Upper lobe of right lung (tissue), 1 donor: ENCODE measurements around the gene WFS1. TPM values are rescaled to one million over a fixed set of nuclear protein-coding genes. Genes with fewer than 3 reads are reported as not detected.

Source experiments
- ATAC-seq: fragments of 200-7000 bp; cut with Tn5 transposase; one replicate; pipeline ENCODE4 v1.9.1; 2020; ENCODE audit warnings: mild to moderate bottlenecking, moderate library complexity
- DNase-seq: peaks from one replicate; pipeline ENCODE4 v3.0.0-alpha.2; 2020
- H3K27ac ChIP-seq: fragments of 200-600 bp; one replicate; pipeline ENCODE4 v1.8.0; 2022
- H3K27me3 ChIP-seq: fragments of 200-600 bp; one replicate; pipeline ENCODE4 v1.8.0; 2022; ENCODE audit warnings: mild to moderate bottlenecking
- H3K36me3 ChIP-seq: fragments of 200-600 bp; one replicate; pipeline ENCODE4 v1.8.0; 2022
- H3K4me1 ChIP-seq: fragments of 200-600 bp; one replicate; pipeline ENCODE4 v1.8.0; 2022
- H3K4me3 ChIP-seq: fragments of 200-600 bp; one replicate; pipeline ENCODE4 v1.8.0; 2022; ENCODE audit warnings: mild to moderate bottlenecking
- H3K9me3 ChIP-seq: fragments of 200-600 bp; one replicate; pipeline ENCODE4 v1.8.0; 2022
- intact Hi-C: fragments of 100-400 bp; cut with DNase I; formaldehyde crosslinking; loops from one replicate; pipeline ENCODE4 v1.11.0; 2022
- total RNA-seq: library from RNA; stranded (reverse); fragmentation: NEBNext Ultra II Directional; extraction: Animal tissue kit (Norgen Biotek cat#: 25700); gene quantifications from one replicate; pipeline ENCODE4 v1.2.1, GENCODE V29; 2021
- TF ChIP-seq, protein P1 (sequence below): fragments of 200-600 bp; IDR thresholded peaks from one replicate; pipeline ENCODE4 v1.8.0; 2022; ENCODE audit warnings: antibody characterized with exemption
- donor health status: DM: no; HTN: yes; CAD: no; lungs with severe emphysema.

WFS1 gene
- total RNA-seq, 1 donor from 2014 or later, result 110 TPM

DNA sequence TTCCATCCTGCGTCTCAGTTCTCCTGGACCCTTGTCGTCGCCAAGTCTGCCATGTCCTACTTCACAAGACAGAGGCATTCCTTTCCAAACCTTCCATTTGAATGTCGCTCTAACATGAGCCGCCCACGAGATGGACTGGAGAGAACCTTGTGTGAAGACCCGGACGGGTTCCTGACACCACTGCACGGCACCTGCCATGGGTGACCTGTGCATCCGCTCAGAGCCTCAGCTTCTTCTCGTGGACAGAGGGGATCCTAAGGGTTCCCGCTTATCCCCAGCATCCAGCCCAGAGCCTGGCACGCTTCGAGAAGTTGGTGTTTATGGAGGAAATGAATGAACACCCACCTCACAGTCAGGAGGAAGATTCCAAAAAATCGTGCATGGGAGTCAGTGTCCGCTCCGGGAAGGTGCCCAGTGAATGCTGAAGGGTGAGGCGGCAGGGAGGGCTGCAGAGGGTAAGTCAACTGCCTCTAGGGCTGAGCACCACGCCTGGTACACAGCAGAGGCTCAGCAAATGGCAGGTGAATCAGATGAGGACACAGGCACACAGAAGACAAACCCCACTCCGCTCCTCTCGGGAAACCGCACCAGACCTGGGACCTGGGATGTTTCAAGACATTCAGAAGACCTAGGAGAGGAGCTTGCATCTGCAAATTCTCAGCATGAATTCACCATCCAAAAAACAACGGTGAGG, 52.6 kb downstream of the WFS1 start:
- Histone ChIP-seq H3K9me3 (no peaks in the 10 kb centered on the region), H3K4me1 (peaks cover 16% of the 10 kb centered on the region), H3K27me3 (peaks cover 4% of the 10 kb centered on the region), H3K27ac (no peak overlapping the region), H3K4me3 (no peak overlapping the region), H3K36me3 (no peaks in the 10 kb centered on the region)
- DNase-seq (no peak), ATAC-seq (no peak)
- TF ChIP-seq, protein P1, sequence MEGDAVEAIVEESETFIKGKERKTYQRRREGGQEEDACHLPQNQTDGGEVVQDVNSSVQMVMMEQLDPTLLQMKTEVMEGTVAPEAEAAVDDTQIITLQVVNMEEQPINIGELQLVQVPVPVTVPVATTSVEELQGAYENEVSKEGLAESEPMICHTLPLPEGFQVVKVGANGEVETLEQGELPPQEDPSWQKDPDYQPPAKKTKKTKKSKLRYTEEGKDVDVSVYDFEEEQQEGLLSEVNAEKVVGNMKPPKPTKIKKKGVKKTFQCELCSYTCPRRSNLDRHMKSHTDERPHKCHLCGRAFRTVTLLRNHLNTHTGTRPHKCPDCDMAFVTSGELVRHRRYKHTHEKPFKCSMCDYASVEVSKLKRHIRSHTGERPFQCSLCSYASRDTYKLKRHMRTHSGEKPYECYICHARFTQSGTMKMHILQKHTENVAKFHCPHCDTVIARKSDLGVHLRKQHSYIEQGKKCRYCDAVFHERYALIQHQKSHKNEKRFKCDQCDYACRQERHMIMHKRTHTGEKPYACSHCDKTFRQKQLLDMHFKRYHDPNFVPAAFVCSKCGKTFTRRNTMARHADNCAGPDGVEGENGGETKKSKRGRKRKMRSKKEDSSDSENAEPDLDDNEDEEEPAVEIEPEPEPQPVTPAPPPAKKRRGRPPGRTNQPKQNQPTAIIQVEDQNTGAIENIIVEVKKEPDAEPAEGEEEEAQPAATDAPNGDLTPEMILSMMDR, result no peak
- intact Hi-C loops, result no loop called here

DNA sequence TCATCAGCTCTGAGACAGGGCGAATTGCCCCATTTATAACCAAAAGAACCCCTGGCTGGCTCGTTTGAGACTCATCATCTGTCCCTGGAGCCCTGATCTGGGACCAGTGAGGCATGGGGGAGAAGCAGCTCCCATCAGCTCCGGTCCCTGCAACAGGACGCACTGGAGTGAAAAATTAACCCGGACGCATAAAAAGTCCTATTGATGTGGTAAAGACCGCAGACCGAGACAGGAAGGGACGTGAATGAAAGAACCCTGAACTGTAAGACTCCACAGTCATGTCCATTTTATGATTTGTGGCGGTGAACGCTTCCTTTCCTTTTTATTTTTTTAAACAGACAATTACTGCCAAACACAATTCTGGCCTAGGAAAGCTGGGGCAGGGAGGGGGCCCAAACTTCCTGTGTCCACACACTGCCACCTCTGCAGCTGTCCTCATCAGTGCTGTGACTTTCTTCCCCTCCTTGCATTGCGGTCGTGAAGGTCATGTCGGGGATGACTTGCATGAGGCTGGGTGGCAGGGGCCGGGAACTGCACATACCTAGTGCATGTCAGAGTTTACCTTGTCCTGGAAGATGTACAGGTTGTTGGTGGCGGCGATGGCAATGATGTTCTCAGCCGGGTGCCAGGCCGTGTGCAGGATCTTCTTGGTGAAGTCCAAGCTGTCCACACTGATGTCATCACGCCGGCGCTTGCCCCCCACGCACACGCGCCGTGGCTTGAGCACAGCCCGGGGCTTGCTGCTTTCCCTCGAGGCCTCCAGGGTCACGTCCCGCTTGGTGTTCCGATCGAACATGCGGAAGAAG, 53.3 kb downstream of the WFS1 start:
- no peaks in the 10 kb centered on the region for H3K36me3 ChIP-seq
- H3K27me3 ChIP-seq, result peaks cover 4% of the 10 kb centered on the region
- no peak overlapping the region for H3K27ac ChIP-seq
- no peak for ATAC-seq
- peaks cover 16% of the 10 kb centered on the region for H3K4me1 ChIP-seq
- no peak for DNase-seq
- H3K9me3 ChIP-seq, result no peaks in the 10 kb centered on the region
- TF ChIP-seq, protein P1, result no peak
- intact Hi-C loops, result no loop called here
- no peak overlapping the region for H3K4me3 ChIP-seq

DNA sequence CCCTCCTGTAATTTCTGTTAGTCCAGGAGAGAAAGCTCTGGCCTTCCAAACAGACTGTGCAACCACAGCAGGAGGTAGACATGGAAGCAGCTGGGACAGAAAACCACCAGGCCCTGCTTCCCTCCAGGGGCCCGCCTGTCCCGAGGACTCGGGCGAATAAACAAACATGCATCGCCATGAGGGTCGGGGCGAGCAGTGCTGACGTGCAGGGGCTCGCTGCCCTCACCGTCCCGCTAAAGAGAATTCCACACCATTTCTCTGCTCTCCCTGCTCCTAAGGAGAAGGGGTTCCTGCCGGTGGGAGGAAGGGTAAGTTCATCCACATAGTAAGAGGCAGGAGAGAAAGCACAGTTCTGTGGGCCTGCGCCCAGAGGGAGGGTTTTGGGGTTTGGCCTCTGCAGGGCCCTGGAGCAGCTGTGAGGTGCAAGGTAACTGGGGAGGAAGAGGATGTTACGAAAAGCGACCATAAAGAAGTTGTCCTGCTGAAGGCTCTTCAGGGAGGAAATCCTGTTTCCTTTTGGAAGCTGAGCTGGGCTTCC, 54.9 kb downstream of the WFS1 start:
- Histone ChIP-seq H3K27ac (peak overlapping the region; percentile 77), H3K4me1 (peaks cover 16% of the 10 kb centered on the region), H3K36me3 (no peaks in the 10 kb centered on the region), H3K9me3 (no peaks in the 10 kb centered on the region), H3K4me3 (no peak overlapping the region), H3K27me3 (peaks cover 9% of the 10 kb centered on the region)
- DNase-seq (no peak), ATAC-seq (no peak)
- intact Hi-C loops, result no loop called here
- TF ChIP-seq, protein P1, result no peak

DNA sequence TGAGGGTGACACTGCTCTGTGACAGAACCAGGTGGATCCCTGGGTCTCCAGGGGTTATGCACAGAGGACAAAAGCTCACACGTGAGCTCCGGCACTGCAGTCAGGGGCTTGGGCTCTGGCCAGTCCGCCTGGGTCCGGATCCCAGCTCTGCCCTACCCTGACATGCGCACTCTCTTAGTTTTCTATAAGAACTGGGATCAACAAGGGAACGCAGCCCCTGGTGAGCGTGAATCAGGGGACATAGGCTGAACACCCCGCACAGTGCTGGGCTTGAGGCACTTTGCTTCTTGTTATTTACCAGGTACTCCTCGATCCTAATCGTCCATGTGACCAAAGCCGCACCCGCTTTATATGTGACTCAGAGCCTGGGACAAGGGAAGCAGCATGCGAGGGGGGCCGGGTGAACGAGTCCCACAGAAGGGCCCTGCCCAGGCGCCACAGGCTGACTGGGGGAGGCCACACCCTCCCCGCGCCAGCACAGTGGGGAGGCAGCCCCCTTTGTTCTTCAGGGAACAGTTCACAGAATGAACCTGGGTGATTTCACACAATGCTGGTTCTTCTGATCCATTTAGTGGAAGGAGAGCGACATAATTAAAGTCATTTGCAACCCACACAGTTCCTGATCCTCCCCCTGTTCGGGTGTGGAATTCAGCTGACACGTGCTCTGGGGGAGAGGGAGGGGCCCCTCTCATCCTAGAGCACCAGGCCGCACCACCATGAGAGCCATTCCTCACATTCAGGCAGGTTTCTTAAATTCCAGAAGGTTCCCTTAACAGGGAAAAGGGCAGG, 55.5 kb downstream of the WFS1 start:
- Histone ChIP-seq H3K4me1 (peaks cover 16% of the 10 kb centered on the region), H3K27me3 (peaks cover 9% of the 10 kb centered on the region), H3K4me3 (no peak overlapping the region), H3K27ac (peak overlapping the region; percentile 77), H3K9me3 (no peaks in the 10 kb centered on the region), H3K36me3 (no peaks in the 10 kb centered on the region)
- ATAC-seq, result peak; percentile 83
- TF ChIP-seq, protein P1, result no peak
- peak; percentile 82 for DNase-seq
- intact Hi-C loops, result loop anchor here (5.0 kb wide), 1 partner anchor 73 kb away; no protein-coding TSS in a partner anchor

DNA sequence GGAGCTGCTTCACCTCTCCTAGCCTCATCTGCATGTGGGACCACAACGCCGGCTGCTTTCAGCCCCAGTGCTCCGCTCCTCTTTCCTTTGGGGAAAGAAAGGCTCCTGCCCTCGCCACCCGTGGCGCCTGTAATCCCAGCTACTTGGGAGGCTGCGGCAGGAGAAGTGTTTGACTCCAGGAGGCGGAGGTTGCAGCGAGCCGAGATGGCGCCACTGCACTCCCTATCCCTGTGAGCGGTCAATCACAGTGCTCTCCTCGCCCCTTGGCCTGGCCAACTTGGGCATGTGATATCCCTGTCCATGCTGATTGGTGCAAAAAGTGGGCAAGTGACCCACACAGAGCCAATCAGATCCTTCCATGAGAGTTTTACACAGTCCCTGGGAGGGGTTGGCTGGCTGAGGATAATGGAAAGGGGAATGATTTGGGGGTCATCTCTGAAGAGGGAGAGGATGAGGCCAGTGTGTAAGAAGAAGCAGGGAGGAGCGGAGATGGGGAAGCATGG, 56.2 kb downstream of the WFS1 start:
- peak overlapping the region; percentile 77 for H3K27ac ChIP-seq

More for the DNA sequence above, 56.2 kb downstream of the WFS1 start:
- H3K4me1 ChIP-seq, result peaks cover 16% of the 10 kb centered on the region
- H3K4me3 ChIP-seq, result no peak overlapping the region
- no peaks in the 10 kb centered on the region for H3K9me3 ChIP-seq
- intact Hi-C loops, result loop anchor here (5.0 kb wide), 1 partner anchor 74 kb away; no protein-coding TSS in a partner anchor
- H3K36me3 ChIP-seq, result no peaks in the 10 kb centered on the region
- TF ChIP-seq, protein P1, result no peak
- peak; percentile 5 for ATAC-seq
- H3K27me3 ChIP-seq, result peaks cover 9% of the 10 kb centered on the region
- DNase-seq, result no peak
